ENCODE measurements around the gene PLAAT3.

DNA sequence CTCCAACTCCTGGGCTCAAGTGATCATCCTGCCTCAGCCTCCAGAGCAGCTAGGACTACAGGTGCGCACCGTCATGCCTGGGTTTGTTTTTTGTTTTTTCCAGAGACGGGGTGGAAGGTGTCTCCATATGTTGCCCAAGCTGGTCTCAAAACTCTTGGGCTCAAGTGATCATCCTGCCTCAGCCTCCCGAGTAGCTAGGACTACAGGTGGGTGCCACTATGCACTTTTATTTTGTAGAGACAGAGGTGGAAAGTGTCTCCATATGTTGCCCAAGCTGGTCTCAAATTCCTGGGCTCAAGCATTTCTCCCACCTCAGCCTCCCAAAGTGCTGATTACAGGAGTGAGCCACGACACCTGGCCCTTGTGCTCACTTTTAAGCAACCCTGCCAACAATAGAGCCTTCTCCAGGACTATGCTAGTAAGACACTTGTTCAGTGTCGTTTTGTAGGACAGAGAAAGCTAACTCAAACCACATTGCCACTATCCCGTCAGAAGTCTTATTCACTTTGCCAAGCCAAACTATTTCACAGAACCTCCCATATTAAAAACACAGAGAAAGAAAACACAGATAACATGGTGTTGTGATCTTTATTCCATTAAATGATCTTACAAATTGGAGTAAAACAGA is 9.4 kb upstream of the PLAAT3 start:
- TF ChIP-seq, protein P1, sequence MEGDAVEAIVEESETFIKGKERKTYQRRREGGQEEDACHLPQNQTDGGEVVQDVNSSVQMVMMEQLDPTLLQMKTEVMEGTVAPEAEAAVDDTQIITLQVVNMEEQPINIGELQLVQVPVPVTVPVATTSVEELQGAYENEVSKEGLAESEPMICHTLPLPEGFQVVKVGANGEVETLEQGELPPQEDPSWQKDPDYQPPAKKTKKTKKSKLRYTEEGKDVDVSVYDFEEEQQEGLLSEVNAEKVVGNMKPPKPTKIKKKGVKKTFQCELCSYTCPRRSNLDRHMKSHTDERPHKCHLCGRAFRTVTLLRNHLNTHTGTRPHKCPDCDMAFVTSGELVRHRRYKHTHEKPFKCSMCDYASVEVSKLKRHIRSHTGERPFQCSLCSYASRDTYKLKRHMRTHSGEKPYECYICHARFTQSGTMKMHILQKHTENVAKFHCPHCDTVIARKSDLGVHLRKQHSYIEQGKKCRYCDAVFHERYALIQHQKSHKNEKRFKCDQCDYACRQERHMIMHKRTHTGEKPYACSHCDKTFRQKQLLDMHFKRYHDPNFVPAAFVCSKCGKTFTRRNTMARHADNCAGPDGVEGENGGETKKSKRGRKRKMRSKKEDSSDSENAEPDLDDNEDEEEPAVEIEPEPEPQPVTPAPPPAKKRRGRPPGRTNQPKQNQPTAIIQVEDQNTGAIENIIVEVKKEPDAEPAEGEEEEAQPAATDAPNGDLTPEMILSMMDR (conservative IDR thresholded peaks at IDR 0.05; ENCODE audit: low read depth, low read length) = no peak
- TF ChIP-seq EZH2 (IDR thresholded peaks at IDR 0.05; ENCODE audit: borderline replicate concordance, low read depth, low read length, poor library complexity, severe bottlenecking) = no peak

Data from A673 (cell line).